ENCODE measurements around the gene GALNT17.
"Not testable (repeated sequence)": the region's sequence is repeated elsewhere in the genome, so short reads cannot be mapped to it uniquely, and the experiment has no call there.

Gene GALNT17

GRCh38 chr7:71705901-71706596, 574.1 kb downstream of the GALNT17 start:
- FAIRE-seq = no peak

- FAIRE-seq = no peak
These were observed 574.6 kb downstream of the GALNT17 start for GRCh38 chr7:71706597-71706975.

GRCh38 chr7:71707041-71707440, 575.1 kb downstream of the GALNT17 start:
- no peak for FAIRE-seq

- no peak for FAIRE-seq
These were observed 576.8 kb downstream of the GALNT17 start for GRCh38 chr7:71708710-71709109.

- no peak for FAIRE-seq
These were observed 578.5 kb downstream of the GALNT17 start for GRCh38 chr7:71710442-71710841.

GRCh38 chr7:71712653-71713180, 580.8 kb downstream of the GALNT17 start:
- no peak for FAIRE-seq

- FAIRE-seq = no peak
These were observed 584.7 kb downstream of the GALNT17 start for GRCh38 chr7:71716690-71717089.

- FAIRE-seq = no peak
These were observed 586.6 kb downstream of the GALNT17 start for GRCh38 chr7:71718563-71718962.

- no peak for FAIRE-seq
These were observed 589.8 kb downstream of the GALNT17 start for GRCh38 chr7:71721742-71722141.

- FAIRE-seq = no peak
These were observed 591.9 kb downstream of the GALNT17 start for GRCh38 chr7:71723859-71724258.

GRCh38 chr7:71727347-71727746, 595.4 kb downstream of the GALNT17 start:
- FAIRE-seq = no peak

GRCh38 chr7:71731740-71732139, 599.8 kb downstream of the GALNT17 start:
- FAIRE-seq = no peak

GRCh38 chr7:71733107-71733870, 601.3 kb downstream of the GALNT17 start:
- no peak for FAIRE-seq

GRCh38 chr7:71735961-71736556, 604.1 kb downstream of the GALNT17 start:
- FAIRE-seq = no peak

- FAIRE-seq = not testable (repeated sequence)
These were observed 606.1 kb downstream of the GALNT17 start for GRCh38 chr7:71737931-71738540.

GRCh38 chr7:71739520-71740173, 607.7 kb downstream of the GALNT17 start:
- no peak for FAIRE-seq

- FAIRE-seq = no peak
These were observed 608.2 kb downstream of the GALNT17 start for GRCh38 chr7:71740174-71740560.

GRCh38 chr7:71746006-71746405, 614.1 kb downstream of the GALNT17 start:
- no peak for FAIRE-seq

GRCh38 chr7:71750290-71750689, 618.3 kb downstream of the GALNT17 start:
- no peak for FAIRE-seq

- FAIRE-seq = no peak
These were observed 620.4 kb downstream of the GALNT17 start for GRCh38 chr7:71752171-71752935.

GRCh38 chr7:71753236-71753635, 621.3 kb downstream of the GALNT17 start:
- FAIRE-seq = no peak

Measured in endometrium (tissue), 2 donors.